Measurements from ENCODE around the gene AIFM3. TPM values are rescaled to one million over a fixed set of nuclear protein-coding genes. Genes with fewer than 3 reads are reported as not detected.
"Not testable (repeated sequence)": the region's sequence is repeated elsewhere in the genome, so short reads cannot be mapped to it uniquely, and the experiment has no call there.

The AIFM3 gene
- total RNA-seq, 1 donor from 2014 or later: 0.13 TPM

- no peak for DNase-seq (ENCODE audit: low read depth in 2 of 2)
Observed at GRCh38 chr22:21000987-21001600, 34.0 kb downstream of the AIFM3 start.

DNA sequence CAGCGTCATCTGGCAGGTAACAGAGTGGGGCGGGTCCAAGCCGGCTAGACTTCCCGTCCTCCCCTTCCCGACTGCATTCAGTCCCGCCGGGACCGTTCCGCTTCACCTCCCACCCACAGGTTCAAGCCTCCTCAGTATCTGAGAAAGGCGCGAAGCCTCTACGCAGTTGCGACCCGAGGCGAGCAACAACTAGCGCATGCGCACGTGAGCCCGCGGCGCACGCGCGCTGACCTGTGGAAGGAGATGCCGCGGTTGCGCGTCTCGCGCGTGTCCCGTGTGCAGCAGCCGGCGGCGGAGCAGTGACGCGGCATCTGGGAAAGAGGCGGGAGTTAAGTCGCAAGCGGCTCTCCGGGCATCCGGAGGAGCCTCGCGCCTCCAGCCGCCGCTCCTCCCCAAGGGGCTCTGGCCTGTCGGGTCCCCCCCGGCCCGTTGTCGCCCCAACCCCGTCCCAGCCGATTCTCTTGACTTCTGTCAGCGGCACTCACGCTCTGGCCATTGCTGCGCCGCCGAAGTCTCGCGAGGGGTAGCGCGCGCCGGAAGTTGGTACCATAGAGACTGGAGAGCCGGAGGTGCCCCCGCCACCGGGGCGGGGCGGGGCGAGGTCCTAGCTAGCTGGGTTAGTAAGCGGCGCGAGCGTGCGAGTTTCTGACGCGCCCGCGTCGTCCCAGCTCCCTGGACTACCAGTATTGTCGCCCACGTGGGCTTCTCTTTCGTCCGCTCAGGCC is 34.7 kb downstream of the AIFM3 start, which contains the start of gene THAP7:
Gene THAP7, minus strand, starts transcription at position 518 of the 725 bp plus-strand sequence. Its CDS starts 207 bp downstream, at position 311.
- peak; percentile 86 to 97 for DNase-seq (ENCODE audit: low read depth in 2 of 2)

- DNase-seq (ENCODE audit: low read depth in 2 of 2): no peak
Observed at GRCh38 chr22:21003782-21004181, 36.7 kb downstream of the AIFM3 start.

DNA sequence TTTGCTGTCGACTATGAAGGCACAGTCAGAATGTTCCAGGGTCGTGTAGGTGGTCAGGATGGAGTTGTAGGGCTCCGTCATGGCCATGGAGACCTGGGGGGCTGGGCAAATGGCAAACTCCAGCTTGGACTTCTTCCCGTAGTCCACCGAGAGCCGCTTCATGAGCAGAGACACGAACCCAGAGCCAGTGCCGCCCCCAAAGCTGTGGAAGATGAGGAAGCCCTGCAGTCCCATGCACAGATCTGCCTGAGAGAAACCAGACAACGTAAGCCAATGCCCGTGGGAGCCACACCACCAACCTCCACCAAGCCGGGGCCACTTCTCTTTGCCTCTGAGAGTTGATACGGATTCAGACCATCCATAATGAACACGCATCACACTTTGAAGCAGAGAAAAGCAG is 42.2 kb downstream of the AIFM3 start:
- not testable (repeated sequence) for DNase-seq (ENCODE audit: low read depth in 2 of 2)

DNA sequence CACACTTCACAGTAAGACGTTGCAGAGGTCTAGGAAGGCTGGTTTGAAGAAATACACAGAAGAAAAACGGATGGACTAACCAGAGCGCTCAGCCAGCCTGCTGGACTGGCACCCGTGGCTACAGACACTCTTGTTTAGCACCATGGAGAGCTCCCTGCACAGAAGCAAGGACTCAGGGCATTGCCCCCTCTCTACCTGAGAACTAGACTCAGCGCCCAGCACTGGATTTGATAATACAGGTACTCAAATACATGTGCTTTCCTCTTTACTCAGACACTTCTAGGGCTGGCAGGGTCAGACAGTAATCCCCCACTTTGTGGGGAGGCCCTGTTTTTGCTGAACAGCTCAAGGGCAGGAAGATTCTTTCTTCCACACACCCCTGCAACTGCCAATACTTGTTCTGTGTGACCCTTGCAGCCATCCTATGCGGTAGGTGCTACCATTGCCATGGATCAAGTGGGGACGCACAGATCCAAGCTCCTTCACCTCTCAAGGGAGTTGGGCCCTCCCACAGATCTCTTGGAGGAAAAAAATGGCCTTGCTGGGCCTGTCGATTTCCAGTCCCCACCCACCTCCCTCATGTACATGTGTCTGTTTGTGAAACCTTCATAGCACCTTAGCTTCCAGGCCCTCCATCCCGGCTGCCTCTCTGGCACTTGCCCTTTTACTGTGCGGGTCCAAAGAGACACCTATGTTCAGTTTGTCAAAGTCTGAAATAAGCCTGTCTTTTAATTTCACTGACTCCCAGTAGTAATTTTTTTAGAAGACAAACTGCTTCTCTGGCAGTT is 42.8 kb downstream of the AIFM3 start:
- peak; percentile 26 to 72 for DNase-seq (ENCODE audit: low read depth in 2 of 2)

DNA sequence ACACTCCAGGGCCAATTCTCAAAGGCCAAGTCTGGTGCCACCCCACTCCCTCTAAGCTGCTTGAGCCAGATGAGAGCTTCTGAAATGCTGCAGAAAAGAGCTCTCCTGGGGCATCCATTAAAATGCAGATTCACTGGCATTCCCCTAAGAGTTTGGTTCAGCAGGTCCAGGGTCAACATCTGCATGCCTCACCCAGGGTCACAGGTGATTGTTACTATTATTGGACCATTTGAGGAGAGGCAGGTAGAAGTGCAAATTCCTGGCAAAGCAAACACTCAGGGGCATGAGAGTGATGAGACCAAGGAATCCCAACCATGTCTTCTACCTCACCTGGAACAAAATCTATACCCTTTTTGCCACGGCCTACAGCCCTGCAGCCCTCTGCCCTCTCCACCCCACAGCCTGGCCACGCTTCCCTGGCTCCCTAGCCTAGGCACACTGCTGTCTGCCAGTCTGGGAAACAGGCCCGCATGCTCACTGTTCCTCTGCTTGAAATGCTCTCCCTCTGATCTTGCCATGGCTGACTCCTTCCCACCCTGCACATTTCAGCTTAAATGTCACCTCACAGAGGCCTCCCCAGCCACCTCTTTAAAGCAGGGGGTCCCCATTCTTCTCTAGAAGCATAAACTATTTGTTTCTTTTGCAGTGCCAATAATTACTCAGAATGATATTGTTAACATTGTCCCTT is 43.5 kb downstream of the AIFM3 start:
- DNase-seq (ENCODE audit: low read depth in 2 of 2): no peak

DNA sequence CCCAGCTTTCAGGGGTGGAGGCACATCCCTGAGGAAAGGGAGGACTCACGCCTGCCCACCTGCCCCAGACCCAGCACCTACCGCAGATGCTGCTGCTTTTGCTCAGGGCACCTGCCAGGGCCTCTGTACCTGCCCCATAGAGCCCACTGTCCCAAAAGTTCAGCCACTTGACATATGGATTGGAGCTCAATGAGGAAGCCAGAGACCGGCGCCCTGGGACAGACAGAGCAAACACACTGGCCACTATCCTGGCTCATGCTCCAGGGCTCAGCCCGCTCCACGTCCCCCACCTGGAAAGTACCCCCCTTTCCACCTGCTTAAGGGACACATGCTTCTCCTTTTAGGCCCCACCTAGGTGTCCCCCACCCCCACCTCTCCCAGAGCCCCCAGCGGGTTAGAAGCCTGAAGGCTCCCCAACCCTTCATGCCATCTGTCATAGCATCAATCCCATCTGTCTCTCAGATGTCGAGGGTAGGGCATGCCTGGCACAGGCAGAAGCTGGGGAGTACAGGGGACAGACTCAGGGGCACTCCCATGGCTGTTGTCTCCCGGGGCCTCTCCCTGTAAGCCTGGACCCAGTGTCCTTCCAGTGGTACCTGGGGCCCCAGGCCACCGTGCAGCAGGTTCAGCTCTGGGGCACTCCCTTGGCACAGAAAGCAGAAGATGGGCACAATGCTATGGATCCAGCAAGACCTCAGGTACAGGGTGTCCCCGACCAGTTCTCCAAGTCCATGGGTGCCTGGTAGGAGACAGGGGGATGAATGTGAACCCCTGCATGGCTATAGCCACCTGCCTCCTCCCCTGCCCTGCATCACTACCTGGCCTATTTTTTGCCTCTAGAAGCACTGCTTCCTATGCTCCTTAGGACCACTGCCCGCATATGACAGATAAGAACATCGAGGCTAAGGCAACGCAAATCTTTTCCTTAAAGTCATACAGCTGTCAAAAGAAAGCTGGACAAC is 45.7 kb downstream of the AIFM3 start:
- no peak for DNase-seq (ENCODE audit: low read depth in 2 of 2)

- DNase-seq (ENCODE audit: low read depth in 2 of 2): no peak
Observed at GRCh38 chr22:21013657-21014201, 46.7 kb downstream of the AIFM3 start.

DNA sequence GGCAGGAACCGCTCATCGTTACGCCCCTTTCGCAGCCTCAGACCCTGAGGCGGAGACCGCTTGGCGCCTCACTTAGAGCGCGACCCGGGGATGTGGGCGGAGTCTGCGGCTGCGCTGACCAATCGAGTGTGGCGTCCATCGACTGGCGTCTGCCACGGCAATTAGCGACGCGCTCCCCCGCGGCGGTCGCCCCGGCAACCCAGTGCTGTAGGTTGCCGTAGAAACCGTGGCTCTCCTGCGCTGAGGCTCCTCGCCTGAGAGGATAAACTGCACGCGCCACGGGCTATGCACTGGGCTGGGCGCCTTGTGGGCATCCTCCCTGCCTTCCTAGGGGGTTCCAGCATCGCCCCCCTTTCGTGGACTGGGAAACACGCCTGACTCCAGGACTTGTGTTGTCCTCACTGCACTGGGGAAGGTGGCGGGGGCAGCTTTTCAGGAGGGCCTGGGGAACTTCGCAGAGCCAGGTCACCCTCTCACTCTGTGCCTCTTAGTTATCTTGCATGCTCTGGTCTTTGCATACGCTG is 47.2 kb downstream of the AIFM3 start:
- peak; percentile 63 to 91 for DNase-seq (ENCODE audit: low read depth in 2 of 2)

DNA sequence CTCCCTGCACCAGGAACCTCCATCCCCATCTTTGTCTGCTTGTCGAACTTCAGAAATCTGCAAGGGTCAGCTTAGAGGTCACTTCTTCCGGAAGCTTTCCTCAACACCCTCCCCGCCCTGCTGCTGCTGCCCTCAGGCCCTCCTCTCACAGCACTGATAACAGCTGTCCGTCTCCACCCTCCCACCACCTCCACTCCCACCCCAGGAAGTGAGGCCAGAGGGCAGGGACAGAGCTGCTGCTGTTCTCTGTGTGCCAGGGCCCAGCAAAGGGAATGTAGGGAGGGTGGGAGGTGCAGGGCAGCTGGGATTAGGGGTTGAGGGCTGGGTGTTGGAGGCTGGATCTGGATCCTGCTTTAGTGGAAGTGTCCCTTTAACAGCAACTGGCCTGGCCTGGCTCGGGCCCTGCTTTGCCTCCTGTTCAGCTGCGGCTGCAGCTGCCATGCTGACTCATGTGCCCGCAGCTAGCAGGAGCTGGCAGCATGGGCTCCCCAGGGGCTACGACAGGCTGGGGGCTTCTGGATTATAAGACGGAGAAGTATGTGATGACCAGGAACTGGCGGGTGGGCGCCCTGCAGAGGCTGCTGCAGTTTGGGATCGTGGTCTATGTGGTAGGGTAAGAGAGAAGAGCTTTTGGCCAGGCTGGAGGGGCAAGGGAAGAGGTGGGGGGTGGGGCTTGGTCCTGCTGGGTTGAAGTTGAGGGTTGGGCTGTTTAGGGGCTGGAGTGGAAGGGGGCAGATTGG is 47.8 kb downstream of the AIFM3 start, which contains the start of gene P2RX6:
Gene P2RX6, plus strand, starts transcription at position 440 of the 740 bp plus-strand sequence. Its CDS starts 10 bp downstream, at position 450.
- no peak for DNase-seq (ENCODE audit: low read depth in 2 of 2)

- no peak for DNase-seq (ENCODE audit: low read depth in 2 of 2)
Observed at GRCh38 chr22:21015466-21016006, 48.5 kb downstream of the AIFM3 start.

GRCh38 chr22:21016644-21017420 is 49.8 kb downstream of the AIFM3 start:
- DNase-seq (ENCODE audit: low read depth in 2 of 2): no peak

- no peak for DNase-seq (ENCODE audit: low read depth in 2 of 2)
Observed at GRCh38 chr22:21018314-21018713, 51.3 kb downstream of the AIFM3 start.

- peak in 1 of 2 donors; percentile 14 for DNase-seq (ENCODE audit: low read depth in 2 of 2)
Observed at GRCh38 chr22:21020802-21021429, 53.9 kb downstream of the AIFM3 start.

GRCh38 chr22:21022507-21022906 is 55.5 kb downstream of the AIFM3 start:
- no peak for DNase-seq (ENCODE audit: low read depth in 2 of 2)

DNA sequence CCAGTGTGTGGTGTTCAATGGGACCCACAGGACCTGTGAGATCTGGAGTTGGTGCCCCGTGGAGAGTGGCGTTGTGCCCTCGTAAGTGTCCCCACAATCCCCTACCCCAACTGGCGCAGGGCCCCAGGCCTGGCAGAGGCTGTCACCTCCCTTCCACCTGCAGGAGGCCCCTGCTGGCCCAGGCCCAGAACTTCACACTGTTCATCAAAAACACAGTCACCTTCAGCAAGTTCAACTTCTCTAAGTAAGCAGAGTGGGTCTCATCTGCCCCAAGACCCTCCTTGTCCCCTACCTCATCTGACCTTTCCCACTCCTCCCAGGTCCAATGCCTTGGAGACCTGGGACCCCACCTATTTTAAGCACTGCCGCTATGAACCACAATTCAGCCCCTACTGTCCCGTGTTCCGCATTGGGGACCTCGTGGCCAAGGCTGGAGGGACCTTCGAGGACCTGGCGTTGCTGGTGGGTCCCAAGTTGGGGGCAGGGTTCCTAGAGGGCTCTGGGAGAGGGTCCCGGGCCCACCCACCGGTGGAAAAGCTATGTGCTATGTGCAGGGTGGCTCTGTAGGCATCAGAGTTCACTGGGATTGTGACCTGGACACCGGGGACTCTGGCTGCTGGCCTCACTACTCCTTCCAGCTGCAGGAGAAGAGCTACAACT is 56.0 kb downstream of the AIFM3 start:
- DNase-seq (ENCODE audit: low read depth in 2 of 2): no peak

GRCh38 chr22:21025266-21025665 is 58.2 kb downstream of the AIFM3 start:
- no peak for DNase-seq (ENCODE audit: low read depth in 2 of 2)

All from dermis microvascular lymphatic vessel endothelial cell (primary cell).